ENCODE results near the gene ZBTB20. TPM values are rescaled to one million over a fixed set of nuclear protein-coding genes. Genes with fewer than 3 reads are reported as not detected.

Gene ZBTB20
- total and polyA plus RNA-seq, 4 donors, result 0.69 to 128 (median 51.7) TPM

DNA sequence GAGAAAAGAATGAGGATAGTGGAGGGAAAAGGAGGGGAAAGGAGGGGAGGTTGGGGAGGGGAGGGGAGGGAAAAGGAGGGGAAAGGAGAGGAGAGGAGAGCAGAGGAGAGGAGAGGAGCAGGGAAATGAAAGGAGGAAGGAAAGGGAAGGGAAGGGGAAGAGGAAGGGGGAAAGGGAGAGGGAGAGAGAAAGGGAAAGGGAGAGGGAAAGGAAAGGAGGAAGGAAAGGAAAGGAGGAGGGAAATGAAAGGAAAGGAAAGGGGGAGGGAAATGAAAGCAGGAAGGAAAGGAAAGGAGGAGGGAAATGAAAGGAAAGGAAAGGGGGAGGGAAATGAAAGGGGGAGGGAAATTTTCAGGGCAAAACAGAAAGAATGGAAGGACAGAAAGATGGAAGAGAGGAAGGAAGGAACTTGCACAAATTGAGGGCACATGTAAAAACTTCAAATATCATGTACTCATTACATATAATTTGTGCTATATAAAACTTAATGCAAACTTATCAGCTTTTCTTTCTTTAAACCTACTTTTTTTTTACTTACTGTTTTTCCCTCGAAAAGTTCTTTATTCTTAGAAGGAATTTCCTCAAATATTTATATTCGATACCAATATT is 148.0 kb downstream of the ZBTB20 start:
- ATAC-seq (ENCODE audit: low FRiP score), result no peak
- WGBS, 2 donors, result 90 to 92% methylated on average over 2 of the region's 2 CpGs
- DNase-seq, result no peak
- H3K27me3 ChIP-seq (ENCODE audit: control insufficient read depth in 1 of 2, insufficient read depth in 2 of 2, low read length in 1 of 2), result no peaks in the 10 kb centered on the region
- no peak overlapping the region for H3K4me3 ChIP-seq (ENCODE audit: low read length in 2 of 2)
- H3K4me1 ChIP-seq (ENCODE audit: control insufficient read depth in 1 of 2, insufficient read depth in 2 of 2, low read length in 2 of 2), result no peaks in the 10 kb centered on the region
- intact Hi-C loops (cut with DNase I), result no loop called here
- no peaks in the 10 kb centered on the region for H3K36me3 ChIP-seq (ENCODE audit: control insufficient read depth in 1 of 2, insufficient read depth in 2 of 2, low read length in 1 of 2)
- H3K27ac ChIP-seq (ENCODE audit: low read depth in 1 of 2, low read length in 2 of 2), result no peak overlapping the region
- H3K9me3 ChIP-seq (ENCODE audit: control insufficient read depth, low read length), result no peaks in the 10 kb centered on the region

GRCh38 chr3:114994554-114995341 is 152.3 kb downstream of the ZBTB20 start:
- Histone ChIP-seq H3K4me1 (ENCODE audit: control insufficient read depth in 1 of 2, insufficient read depth in 2 of 2, low read length in 2 of 2) (no peaks in the 10 kb centered on the region), H3K27ac (ENCODE audit: low read depth in 1 of 2, low read length in 2 of 2) (no peak overlapping the region), H3K4me3 (ENCODE audit: low read length in 2 of 2) (no peak overlapping the region), H3K27me3 (ENCODE audit: control insufficient read depth in 1 of 2, insufficient read depth in 2 of 2, low read length in 1 of 2) (no peaks in the 10 kb centered on the region), H3K36me3 (ENCODE audit: control insufficient read depth in 1 of 2, insufficient read depth in 2 of 2, low read length in 1 of 2) (no peaks in the 10 kb centered on the region), H3K9me3 (ENCODE audit: control insufficient read depth, low read length) (no peaks in the 10 kb centered on the region)
- intact Hi-C loops (cut with DNase I), result no loop called here
- WGBS, 2 donors, result 73 to 79% methylated on average over 6 of the region's 6 CpGs
- DNase-seq (no peak), ATAC-seq (ENCODE audit: low FRiP score) (no peak)

GRCh38 chr3:114985776-114986175 is 161.3 kb downstream of the ZBTB20 start:
- Histone ChIP-seq H3K9me3 (ENCODE audit: control insufficient read depth, low read length) (no peaks in the 10 kb centered on the region), H3K27me3 (ENCODE audit: control insufficient read depth in 1 of 2, insufficient read depth in 2 of 2, low read length in 1 of 2) (no peaks in the 10 kb centered on the region), H3K4me3 (ENCODE audit: low read length in 2 of 2) (no peak overlapping the region), H3K27ac (ENCODE audit: low read depth in 1 of 2, low read length in 2 of 2) (no peak overlapping the region), H3K4me1 (ENCODE audit: control insufficient read depth in 1 of 2, insufficient read depth in 2 of 2, low read length in 2 of 2) (no peaks in the 10 kb centered on the region), H3K36me3 (ENCODE audit: control insufficient read depth in 1 of 2, insufficient read depth in 2 of 2, low read length in 1 of 2) (no peaks in the 10 kb centered on the region)
- DNase-seq (no peak), ATAC-seq (ENCODE audit: low FRiP score) (no peak)
- intact Hi-C loops (cut with DNase I), result no loop called here
- WGBS, 2 donors, result 89 to 98% methylated on average over 1 of the region's 1 CpG

GRCh38 chr3:114983248-114983647 is 163.8 kb downstream of the ZBTB20 start:
- H3K36me3 ChIP-seq (ENCODE audit: control insufficient read depth in 1 of 2, insufficient read depth in 2 of 2, low read length in 1 of 2), result no peaks in the 10 kb centered on the region
- no peaks in the 10 kb centered on the region for H3K27me3 ChIP-seq (ENCODE audit: control insufficient read depth in 1 of 2, insufficient read depth in 2 of 2, low read length in 1 of 2)
- ATAC-seq (ENCODE audit: low FRiP score) (no peak), DNase-seq (no peak)
- H3K4me1 ChIP-seq (ENCODE audit: control insufficient read depth in 1 of 2, insufficient read depth in 2 of 2, low read length in 2 of 2), result no peaks in the 10 kb centered on the region
- no peak overlapping the region for H3K4me3 ChIP-seq (ENCODE audit: low read length in 2 of 2)
- WGBS, 2 donors, result 85 to 89% methylated on average over 6 of the region's 6 CpGs
- H3K27ac ChIP-seq (ENCODE audit: low read depth in 1 of 2, low read length in 2 of 2), result no peak overlapping the region
- H3K9me3 ChIP-seq (ENCODE audit: control insufficient read depth, low read length), result no peaks in the 10 kb centered on the region
- intact Hi-C loops (cut with DNase I), result no loop called here

GRCh38 chr3:114974387-114974786 is 172.7 kb downstream of the ZBTB20 start:
- no peaks in the 10 kb centered on the region for H3K27me3 ChIP-seq (ENCODE audit: control insufficient read depth in 1 of 2, insufficient read depth in 2 of 2, low read length in 1 of 2)
- H3K9me3 ChIP-seq (ENCODE audit: control insufficient read depth, low read length), result no peaks in the 10 kb centered on the region
- H3K4me3 ChIP-seq (ENCODE audit: low read length in 2 of 2), result no peak overlapping the region
- no peak overlapping the region for H3K27ac ChIP-seq (ENCODE audit: low read depth in 1 of 2, low read length in 2 of 2)
- 94 to 97% methylated on average over 3 of the region's 3 CpGs for WGBS, 2 donors
- intact Hi-C loops (cut with DNase I), result no loop called here
- H3K4me1 ChIP-seq (ENCODE audit: control insufficient read depth in 1 of 2, insufficient read depth in 2 of 2, low read length in 2 of 2), result no peaks in the 10 kb centered on the region
- no peak for DNase-seq
- no peaks in the 10 kb centered on the region for H3K36me3 ChIP-seq (ENCODE audit: control insufficient read depth in 1 of 2, insufficient read depth in 2 of 2, low read length in 1 of 2)
- ATAC-seq (ENCODE audit: low FRiP score), result no peak

GRCh38 chr3:114973536-114973935 is 173.6 kb downstream of the ZBTB20 start:
- ATAC-seq (ENCODE audit: low FRiP score) (no peak), DNase-seq (no peak)
- H3K27me3 ChIP-seq (ENCODE audit: control insufficient read depth in 1 of 2, insufficient read depth in 2 of 2, low read length in 1 of 2), result no peaks in the 10 kb centered on the region
- intact Hi-C loops (cut with DNase I), result no loop called here
- H3K4me1 ChIP-seq (ENCODE audit: control insufficient read depth in 1 of 2, insufficient read depth in 2 of 2, low read length in 2 of 2), result no peaks in the 10 kb centered on the region
- no peaks in the 10 kb centered on the region for H3K36me3 ChIP-seq (ENCODE audit: control insufficient read depth in 1 of 2, insufficient read depth in 2 of 2, low read length in 1 of 2)
- no peak overlapping the region for H3K27ac ChIP-seq (ENCODE audit: low read depth in 1 of 2, low read length in 2 of 2)
- H3K4me3 ChIP-seq (ENCODE audit: low read length in 2 of 2), result no peak overlapping the region
- no peaks in the 10 kb centered on the region for H3K9me3 ChIP-seq (ENCODE audit: control insufficient read depth, low read length)
- WGBS, 2 donors, result 87 to 89% methylated on average over 3 of the region's 3 CpGs

GRCh38 chr3:114967168-114967567 is 179.9 kb downstream of the ZBTB20 start:
- ATAC-seq (ENCODE audit: low FRiP score) (no peak), DNase-seq (no peak)
- Histone ChIP-seq H3K9me3 (ENCODE audit: control insufficient read depth, low read length) (no peaks in the 10 kb centered on the region), H3K27me3 (ENCODE audit: control insufficient read depth in 1 of 2, insufficient read depth in 2 of 2, low read length in 1 of 2) (no peaks in the 10 kb centered on the region), H3K27ac (ENCODE audit: low read depth in 1 of 2, low read length in 2 of 2) (no peak overlapping the region), H3K36me3 (ENCODE audit: control insufficient read depth in 1 of 2, insufficient read depth in 2 of 2, low read length in 1 of 2) (no peaks in the 10 kb centered on the region), H3K4me1 (ENCODE audit: control insufficient read depth in 1 of 2, insufficient read depth in 2 of 2, low read length in 2 of 2) (peaks cover 0 to 3% of the 10 kb centered on the region in 2 donors), H3K4me3 (ENCODE audit: low read length in 2 of 2) (no peak overlapping the region)
- intact Hi-C loops (cut with DNase I), result no loop called here
- WGBS, 2 donors, result 4 to 13% methylated on average over 1 of the region's 1 CpG

- no peaks in the 10 kb centered on the region for H3K9me3 ChIP-seq (ENCODE audit: control insufficient read depth, low read length)
- ATAC-seq (ENCODE audit: low FRiP score) (no peak), DNase-seq (no peak)
- no peak overlapping the region for H3K27ac ChIP-seq (ENCODE audit: low read depth in 1 of 2, low read length in 2 of 2)
- H3K27me3 ChIP-seq (ENCODE audit: control insufficient read depth in 1 of 2, insufficient read depth in 2 of 2, low read length in 1 of 2), result no peaks in the 10 kb centered on the region
- no peaks in the 10 kb centered on the region for H3K36me3 ChIP-seq (ENCODE audit: control insufficient read depth in 1 of 2, insufficient read depth in 2 of 2, low read length in 1 of 2)
- 46 to 47% methylated on average over 2 of the region's 2 CpGs for WGBS, 2 donors
- H3K4me1 ChIP-seq (ENCODE audit: control insufficient read depth in 1 of 2, insufficient read depth in 2 of 2, low read length in 2 of 2), result peaks cover 0 to under 1% of the 10 kb centered on the region in 2 donors
- intact Hi-C loops (cut with DNase I), result no loop called here
- no peak overlapping the region for H3K4me3 ChIP-seq (ENCODE audit: low read length in 2 of 2)
These were observed 184.9 kb downstream of the ZBTB20 start for GRCh38 chr3:114962189-114962588.

- no peak overlapping the region for H3K4me3 ChIP-seq (ENCODE audit: low read length in 2 of 2)
- no peaks in the 10 kb centered on the region for H3K27me3 ChIP-seq (ENCODE audit: control insufficient read depth in 1 of 2, insufficient read depth in 2 of 2, low read length in 1 of 2)
- DNase-seq (no peak), ATAC-seq (ENCODE audit: low FRiP score) (no peak)
- H3K9me3 ChIP-seq (ENCODE audit: control insufficient read depth, low read length), result peaks cover 3% of the 10 kb centered on the region
- no peak overlapping the region for H3K27ac ChIP-seq (ENCODE audit: low read depth in 1 of 2, low read length in 2 of 2)
- peaks cover 0 to 3% of the 10 kb centered on the region in 2 donors for H3K36me3 ChIP-seq (ENCODE audit: control insufficient read depth in 1 of 2, insufficient read depth in 2 of 2, low read length in 1 of 2)
- H3K4me1 ChIP-seq (ENCODE audit: control insufficient read depth in 1 of 2, insufficient read depth in 2 of 2, low read length in 2 of 2), result no peaks in the 10 kb centered on the region
- intact Hi-C loops (cut with DNase I), result no loop called here
These were observed 188.2 kb downstream of the ZBTB20 start for GRCh38 chr3:114958930-114959329.

Data from aorta (tissue), 5 donors.